ENCODE data around the gene ABCC4. TPM values are rescaled to one million over a fixed set of nuclear protein-coding genes. Genes with fewer than 3 reads are reported as not detected.

The ABCC4 gene
- total and polyA plus RNA-seq, 2 experiments from 2014 or later = 4.3 to 12.2 TPM

DNA sequence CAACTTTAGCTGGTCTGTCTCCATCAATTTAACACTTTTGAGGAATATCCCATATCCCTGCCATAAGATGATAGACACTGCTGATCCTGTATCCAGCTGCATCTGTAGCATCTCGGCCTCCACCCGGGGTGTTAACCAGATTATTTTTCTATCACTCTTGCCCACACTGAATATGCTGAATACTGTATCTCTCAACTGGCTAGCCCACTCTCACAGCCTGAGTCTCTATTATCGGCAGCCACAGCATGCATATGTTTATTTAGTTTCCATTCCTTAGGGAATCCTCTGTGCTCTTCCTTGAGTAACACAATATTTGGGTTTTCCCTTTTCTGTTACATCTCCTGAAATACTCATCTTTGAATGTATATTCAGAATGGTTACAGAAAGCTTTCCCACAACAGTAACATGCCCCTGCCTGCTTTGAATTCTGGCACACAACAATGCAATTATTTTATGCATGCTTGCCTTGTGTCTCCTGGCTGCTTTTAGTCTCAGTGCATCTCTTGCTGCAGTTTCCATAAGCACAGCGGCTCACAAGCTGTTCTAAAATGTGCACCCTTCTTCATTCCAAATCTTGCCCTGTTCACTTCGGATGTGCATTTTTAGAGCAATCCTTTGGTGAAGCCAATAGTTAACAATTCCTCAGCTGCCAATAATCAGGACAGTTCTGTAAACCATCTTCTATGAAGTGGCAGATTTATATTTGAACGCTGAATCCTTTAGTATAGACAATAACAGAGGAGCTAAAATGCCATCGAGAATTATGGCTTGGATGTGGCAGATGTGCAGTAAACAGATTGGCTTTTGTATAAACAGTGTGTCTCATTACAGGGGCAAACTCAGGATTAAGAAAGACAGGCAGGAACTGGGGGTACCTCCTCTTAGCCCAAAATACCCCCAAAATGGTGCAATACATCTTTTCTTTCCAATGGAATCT, 327.0 kb downstream of the ABCC4 start:
- H3K4me3 Mint-ChIP-seq = no peak overlapping the region
- Histone ChIP-seq H3K4me2 (no peak overlapping the region), H3F3A (replicated peaks; ENCODE audit: low read depth) (no peaks in the 10 kb centered on the region; the same call in 1 of the 2 replicates), H3K27ac (ENCODE audit: low read depth) (no peak overlapping the region), H3K36me3 (ENCODE audit: insufficient read depth) (no peaks in the 10 kb centered on the region), H3K4me3 (no peak overlapping the region), H3K9me2 (ENCODE audit: insufficient read depth) (no peaks in the 10 kb centered on the region), H2AFZ (0 out of 2 replicates have a peak overlapping the region, but pooled peaks have one; percentile 24), H4K20me1 (replicated peaks; ENCODE audit: insufficient read depth) (no peaks in the 10 kb centered on the region), H3K79me2 (replicated peaks; ENCODE audit: insufficient read depth) (no peaks in the 10 kb centered on the region), H3K4me1 (ENCODE audit: insufficient read depth) (peaks cover 39% of the 10 kb centered on the region), H3K27me3 (ENCODE audit: insufficient read depth) (peaks cover 4% of the 10 kb centered on the region)
- no peak overlapping the region for H3K27ac Mint-ChIP-seq
- DNase-seq (ENCODE audit: low spot score) (no peak), ATAC-seq (peak; percentile 54)
- peaks cover 5% of the 10 kb centered on the region; the same call in 2 of the 3 replicates for H3K9me3 Mint-ChIP-seq
- H3K4me1 Mint-ChIP-seq = peaks cover 24% of the 10 kb centered on the region
- TF ChIP-seq, protein P1, sequence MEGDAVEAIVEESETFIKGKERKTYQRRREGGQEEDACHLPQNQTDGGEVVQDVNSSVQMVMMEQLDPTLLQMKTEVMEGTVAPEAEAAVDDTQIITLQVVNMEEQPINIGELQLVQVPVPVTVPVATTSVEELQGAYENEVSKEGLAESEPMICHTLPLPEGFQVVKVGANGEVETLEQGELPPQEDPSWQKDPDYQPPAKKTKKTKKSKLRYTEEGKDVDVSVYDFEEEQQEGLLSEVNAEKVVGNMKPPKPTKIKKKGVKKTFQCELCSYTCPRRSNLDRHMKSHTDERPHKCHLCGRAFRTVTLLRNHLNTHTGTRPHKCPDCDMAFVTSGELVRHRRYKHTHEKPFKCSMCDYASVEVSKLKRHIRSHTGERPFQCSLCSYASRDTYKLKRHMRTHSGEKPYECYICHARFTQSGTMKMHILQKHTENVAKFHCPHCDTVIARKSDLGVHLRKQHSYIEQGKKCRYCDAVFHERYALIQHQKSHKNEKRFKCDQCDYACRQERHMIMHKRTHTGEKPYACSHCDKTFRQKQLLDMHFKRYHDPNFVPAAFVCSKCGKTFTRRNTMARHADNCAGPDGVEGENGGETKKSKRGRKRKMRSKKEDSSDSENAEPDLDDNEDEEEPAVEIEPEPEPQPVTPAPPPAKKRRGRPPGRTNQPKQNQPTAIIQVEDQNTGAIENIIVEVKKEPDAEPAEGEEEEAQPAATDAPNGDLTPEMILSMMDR (conservative IDR thresholded peaks at IDR 0.05; ENCODE audit: low read depth in 2 of 2) = no peak
- TF ChIP-seq ZNF331 (CRISPR knock-in tag; IDR thresholded peaks at IDR 0.05; ENCODE audit: low read depth) = no peak
- TF ChIP-seq, protein P2, sequence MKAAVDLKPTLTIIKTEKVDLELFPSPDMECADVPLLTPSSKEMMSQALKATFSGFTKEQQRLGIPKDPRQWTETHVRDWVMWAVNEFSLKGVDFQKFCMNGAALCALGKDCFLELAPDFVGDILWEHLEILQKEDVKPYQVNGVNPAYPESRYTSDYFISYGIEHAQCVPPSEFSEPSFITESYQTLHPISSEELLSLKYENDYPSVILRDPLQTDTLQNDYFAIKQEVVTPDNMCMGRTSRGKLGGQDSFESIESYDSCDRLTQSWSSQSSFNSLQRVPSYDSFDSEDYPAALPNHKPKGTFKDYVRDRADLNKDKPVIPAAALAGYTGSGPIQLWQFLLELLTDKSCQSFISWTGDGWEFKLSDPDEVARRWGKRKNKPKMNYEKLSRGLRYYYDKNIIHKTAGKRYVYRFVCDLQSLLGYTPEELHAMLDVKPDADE (IDR thresholded peaks at IDR 0.05) = no peak
- TF ChIP-seq ZNF114 (CRISPR knock-in tag; IDR thresholded peaks at IDR 0.05) = no peak
- no peak for TF ChIP-seq NANOG (IDR thresholded peaks at IDR 0.05; ENCODE audit: borderline replicate concordance)
- TF ChIP-seq EZH2phosphoT487 (IDR thresholded peaks at IDR 0.05; ENCODE audit: unreplicated experiment) = no peak
- TF ChIP-seq JUNB (IDR thresholded peaks at IDR 0.05; ENCODE audit: unreplicated experiment) = no peak
- TF ChIP-seq, protein P3, sequence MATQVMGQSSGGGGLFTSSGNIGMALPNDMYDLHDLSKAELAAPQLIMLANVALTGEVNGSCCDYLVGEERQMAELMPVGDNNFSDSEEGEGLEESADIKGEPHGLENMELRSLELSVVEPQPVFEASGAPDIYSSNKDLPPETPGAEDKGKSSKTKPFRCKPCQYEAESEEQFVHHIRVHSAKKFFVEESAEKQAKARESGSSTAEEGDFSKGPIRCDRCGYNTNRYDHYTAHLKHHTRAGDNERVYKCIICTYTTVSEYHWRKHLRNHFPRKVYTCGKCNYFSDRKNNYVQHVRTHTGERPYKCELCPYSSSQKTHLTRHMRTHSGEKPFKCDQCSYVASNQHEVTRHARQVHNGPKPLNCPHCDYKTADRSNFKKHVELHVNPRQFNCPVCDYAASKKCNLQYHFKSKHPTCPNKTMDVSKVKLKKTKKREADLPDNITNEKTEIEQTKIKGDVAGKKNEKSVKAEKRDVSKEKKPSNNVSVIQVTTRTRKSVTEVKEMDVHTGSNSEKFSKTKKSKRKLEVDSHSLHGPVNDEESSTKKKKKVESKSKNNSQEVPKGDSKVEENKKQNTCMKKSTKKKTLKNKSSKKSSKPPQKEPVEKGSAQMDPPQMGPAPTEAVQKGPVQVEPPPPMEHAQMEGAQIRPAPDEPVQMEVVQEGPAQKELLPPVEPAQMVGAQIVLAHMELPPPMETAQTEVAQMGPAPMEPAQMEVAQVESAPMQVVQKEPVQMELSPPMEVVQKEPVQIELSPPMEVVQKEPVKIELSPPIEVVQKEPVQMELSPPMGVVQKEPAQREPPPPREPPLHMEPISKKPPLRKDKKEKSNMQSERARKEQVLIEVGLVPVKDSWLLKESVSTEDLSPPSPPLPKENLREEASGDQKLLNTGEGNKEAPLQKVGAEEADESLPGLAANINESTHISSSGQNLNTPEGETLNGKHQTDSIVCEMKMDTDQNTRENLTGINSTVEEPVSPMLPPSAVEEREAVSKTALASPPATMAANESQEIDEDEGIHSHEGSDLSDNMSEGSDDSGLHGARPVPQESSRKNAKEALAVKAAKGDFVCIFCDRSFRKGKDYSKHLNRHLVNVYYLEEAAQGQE (IDR thresholded peaks at IDR 0.05; ENCODE audit: unreplicated experiment) = no peak
- TF ChIP-seq EZH2 (IDR thresholded peaks at IDR 0.05; ENCODE audit: low read depth, unreplicated experiment) = no peak
- TF ChIP-seq STAT1 (IDR thresholded peaks at IDR 0.05; ENCODE audit: unreplicated experiment) = no peak
- TF ChIP-seq, protein P4, sequence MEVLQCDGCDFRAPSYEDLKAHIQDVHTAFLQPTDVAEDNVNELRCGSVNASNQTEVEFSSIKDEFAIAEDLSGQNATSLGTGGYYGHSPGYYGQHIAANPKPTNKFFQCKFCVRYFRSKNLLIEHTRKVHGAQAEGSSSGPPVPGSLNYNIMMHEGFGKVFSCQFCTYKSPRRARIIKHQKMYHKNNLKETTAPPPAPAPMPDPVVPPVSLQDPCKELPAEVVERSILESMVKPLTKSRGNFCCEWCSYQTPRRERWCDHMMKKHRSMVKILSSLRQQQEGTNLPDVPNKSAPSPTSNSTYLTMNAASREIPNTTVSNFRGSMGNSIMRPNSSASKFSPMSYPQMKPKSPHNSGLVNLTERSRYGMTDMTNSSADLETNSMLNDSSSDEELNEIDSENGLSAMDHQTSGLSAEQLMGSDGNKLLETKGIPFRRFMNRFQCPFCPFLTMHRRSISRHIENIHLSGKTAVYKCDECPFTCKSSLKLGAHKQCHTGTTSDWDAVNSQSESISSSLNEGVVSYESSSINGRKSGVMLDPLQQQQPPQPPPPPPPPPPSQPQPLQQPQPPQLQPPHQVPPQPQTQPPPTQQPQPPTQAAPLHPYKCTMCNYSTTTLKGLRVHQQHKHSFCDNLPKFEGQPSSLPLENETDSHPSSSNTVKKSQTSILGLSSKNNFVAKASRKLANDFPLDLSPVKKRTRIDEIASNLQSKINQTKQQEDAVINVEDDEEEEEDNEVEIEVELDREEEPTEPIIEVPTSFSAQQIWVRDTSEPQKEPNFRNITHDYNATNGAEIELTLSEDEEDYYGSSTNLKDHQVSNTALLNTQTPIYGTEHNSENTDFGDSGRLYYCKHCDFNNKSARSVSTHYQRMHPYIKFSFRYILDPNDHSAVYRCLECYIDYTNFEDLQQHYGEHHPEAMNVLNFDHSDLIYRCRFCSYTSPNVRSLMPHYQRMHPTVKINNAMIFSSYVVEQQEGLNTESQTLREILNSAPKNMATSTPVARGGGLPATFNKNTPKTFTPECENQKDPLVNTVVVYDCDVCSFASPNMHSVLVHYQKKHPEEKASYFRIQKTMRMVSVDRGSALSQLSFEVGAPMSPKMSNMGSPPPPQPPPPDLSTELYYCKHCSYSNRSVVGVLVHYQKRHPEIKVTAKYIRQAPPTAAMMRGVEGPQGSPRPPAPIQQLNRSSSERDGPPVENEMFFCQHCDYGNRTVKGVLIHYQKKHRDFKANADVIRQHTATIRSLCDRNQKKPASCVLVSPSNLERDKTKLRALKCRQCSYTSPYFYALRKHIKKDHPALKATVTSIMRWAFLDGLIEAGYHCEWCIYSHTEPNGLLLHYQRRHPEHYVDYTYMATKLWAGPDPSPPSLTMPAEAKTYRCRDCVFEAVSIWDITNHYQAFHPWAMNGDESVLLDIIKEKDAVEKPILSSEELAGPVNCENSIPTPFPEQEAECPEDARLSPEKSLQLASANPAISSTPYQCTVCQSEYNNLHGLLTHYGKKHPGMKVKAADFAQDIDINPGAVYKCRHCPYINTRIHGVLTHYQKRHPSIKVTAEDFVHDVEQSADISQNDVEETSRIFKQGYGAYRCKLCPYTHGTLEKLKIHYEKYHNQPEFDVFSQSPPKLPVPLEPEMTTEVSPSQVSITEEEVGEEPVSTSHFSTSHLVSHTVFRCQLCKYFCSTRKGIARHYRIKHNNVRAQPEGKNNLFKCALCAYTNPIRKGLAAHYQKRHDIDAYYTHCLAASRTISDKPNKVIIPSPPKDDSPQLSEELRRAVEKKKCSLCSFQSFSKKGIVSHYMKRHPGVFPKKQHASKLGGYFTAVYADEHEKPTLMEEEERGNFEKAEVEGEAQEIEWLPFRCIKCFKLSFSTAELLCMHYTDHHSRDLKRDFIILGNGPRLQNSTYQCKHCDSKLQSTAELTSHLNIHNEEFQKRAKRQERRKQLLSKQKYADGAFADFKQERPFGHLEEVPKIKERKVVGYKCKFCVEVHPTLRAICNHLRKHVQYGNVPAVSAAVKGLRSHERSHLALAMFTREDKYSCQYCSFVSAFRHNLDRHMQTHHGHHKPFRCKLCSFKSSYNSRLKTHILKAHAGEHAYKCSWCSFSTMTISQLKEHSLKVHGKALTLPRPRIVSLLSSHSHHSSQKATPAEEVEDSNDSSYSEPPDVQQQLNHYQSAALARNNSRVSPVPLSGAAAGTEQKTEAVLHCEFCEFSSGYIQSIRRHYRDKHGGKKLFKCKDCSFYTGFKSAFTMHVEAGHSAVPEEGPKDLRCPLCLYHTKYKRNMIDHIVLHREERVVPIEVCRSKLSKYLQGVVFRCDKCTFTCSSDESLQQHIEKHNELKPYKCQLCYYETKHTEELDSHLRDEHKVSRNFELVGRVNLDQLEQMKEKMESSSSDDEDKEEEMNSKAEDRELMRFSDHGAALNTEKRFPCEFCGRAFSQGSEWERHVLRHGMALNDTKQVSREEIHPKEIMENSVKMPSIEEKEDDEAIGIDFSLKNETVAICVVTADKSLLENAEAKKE (CRISPR knock-in tag; IDR thresholded peaks at IDR 0.05) = no peak
- TF ChIP-seq POLR2AphosphoS5 (IDR thresholded peaks at IDR 0.05; ENCODE audit: low read depth) = no peak
- TF ChIP-seq CREB1 (CRISPR knock-in tag; IDR thresholded peaks at IDR 0.05; ENCODE audit: low read depth) = no peak
- peaks cover 4% of the 10 kb centered on the region; the same call in 1 of the 3 replicates for H3K36me3 Mint-ChIP-seq (ENCODE audit: low read depth)
- peaks cover 4% of the 10 kb centered on the region for H3K27me3 Mint-ChIP-seq (ENCODE audit: insufficient read depth, low read depth, poor library complexity)
